Mononuclear cell (primary cell): ENCODE results near the gene DENND6B. TPM values are rescaled to one million over a fixed set of nuclear protein-coding genes. Genes with fewer than 3 reads are reported as not detected.
A peak's percentile ranks its signal among the peaks of the same experiment; 100 is the strongest.
"Not testable (repeated sequence)": the region's sequence is repeated elsewhere in the genome, so short reads cannot be mapped to it uniquely, and the experiment has no call there.

Source experiments
- H3K27me3 ChIP-seq: 2 replicates; pipeline ENCODE4 v1.6.0; 2011; ENCODE audit warnings: low read length, control low read depth; ENCODE audit not compliant: insufficient read depth
- H3K4me1 ChIP-seq: 2 replicates; pipeline ENCODE4 v1.5.1; 2011; ENCODE audit warnings: mild to moderate bottlenecking, low read length, control low read depth; ENCODE audit not compliant: insufficient read depth
- H3K4me3 ChIP-seq: 2 replicates; pipeline ENCODE4 v1.5.1; 2011; ENCODE audit warnings: mild to moderate bottlenecking, low read length, moderate library complexity
- H3K9me3 ChIP-seq: 2 replicates; pipeline ENCODE4 v1.5.1; 2011; ENCODE audit warnings: low read depth, mild to moderate bottlenecking, control low read depth, low read length
- total RNA-seq: library from RNA; depleted of rRNA; stranded (reverse); fragments of >200 nt; gene quantifications from one replicate; pipeline ENCODE4 v1.2.3, GENCODE V29; 2012

The DENND6B gene
- total RNA-seq, 1 donor, result 1.0 TPM

- H3K4me1 ChIP-seq, result peaks cover 33% of the 10 kb centered on the region
- no peaks in the 10 kb centered on the region for H3K9me3 ChIP-seq
- no peaks in the 10 kb centered on the region for H3K27me3 ChIP-seq
- H3K4me3 ChIP-seq, result peak overlapping the region; percentile 78
Measured at GRCh38 chr22:50343541-50343935, 16.7 kb upstream of the DENND6B start.

GRCh38 chr22:50342651-50343540 lies 16.1 kb upstream of the DENND6B start, which contains the start of gene PPP6R2:
PPP6R2 (plus strand) TSS chr22:50343327; CDS start chr22:50393909, 50,582 bp downstream.
- Histone ChIP-seq H3K27me3 (no peaks in the 10 kb centered on the region), H3K4me1 (peaks cover 29% of the 10 kb centered on the region), H3K9me3 (no peaks in the 10 kb centered on the region), H3K4me3 (peak within 1 kb of the TSS; percentile 78)

- Histone ChIP-seq H3K4me1 (peaks cover 24% of the 10 kb centered on the region), H3K27me3 (no peaks in the 10 kb centered on the region), H3K9me3 (no peaks in the 10 kb centered on the region), H3K4me3 (peak overlapping the region; percentile 78)
Measured at GRCh38 chr22:50341977-50342650, 15.3 kb upstream of the DENND6B start.

GRCh38 chr22:50339945-50340879 lies 13.4 kb upstream of the DENND6B start:
- no peaks in the 10 kb centered on the region for H3K9me3 ChIP-seq
- H3K27me3 ChIP-seq, result no peaks in the 10 kb centered on the region
- peaks cover 13% of the 10 kb centered on the region for H3K4me1 ChIP-seq
- no peak overlapping the region for H3K4me3 ChIP-seq

- Histone ChIP-seq H3K4me1 (peaks cover 13% of the 10 kb centered on the region), H3K27me3 (no peaks in the 10 kb centered on the region), H3K4me3 (no peak overlapping the region), H3K9me3 (no peaks in the 10 kb centered on the region)
Measured at GRCh38 chr22:50338860-50339462, 12.1 kb upstream of the DENND6B start.

- Histone ChIP-seq H3K27me3 (no peaks in the 10 kb centered on the region), H3K4me1 (peaks cover 13% of the 10 kb centered on the region), H3K4me3 (no peak overlapping the region), H3K9me3 (no peaks in the 10 kb centered on the region)
Measured at GRCh38 chr22:50338042-50338573, 11.3 kb upstream of the DENND6B start.

GRCh38 chr22:50337262-50338041 lies 10.6 kb upstream of the DENND6B start:
- Histone ChIP-seq H3K4me3 (no peak overlapping the region), H3K9me3 (no peaks in the 10 kb centered on the region), H3K4me1 (peaks cover 8% of the 10 kb centered on the region), H3K27me3 (no peaks in the 10 kb centered on the region)

GRCh38 chr22:50334433-50334832 lies 7.6 kb upstream of the DENND6B start:
- not testable (repeated sequence) for H3K4me3 ChIP-seq, H3K27me3 ChIP-seq, H3K4me1 ChIP-seq, H3K9me3 ChIP-seq

GRCh38 chr22:50329236-50329635 lies 2.4 kb upstream of the DENND6B start:
- peaks cover 14% of the 10 kb centered on the region for H3K4me1 ChIP-seq
- H3K9me3 ChIP-seq, result no peaks in the 10 kb centered on the region
- H3K27me3 ChIP-seq, result no peaks in the 10 kb centered on the region
- no peak overlapping the region for H3K4me3 ChIP-seq

GRCh38 chr22:50327711-50328019 lies 853 bp upstream of the DENND6B start:
- H3K9me3 ChIP-seq, result no peaks in the 10 kb centered on the region
- peaks cover 14% of the 10 kb centered on the region for H3K4me1 ChIP-seq
- H3K27me3 ChIP-seq, result no peaks in the 10 kb centered on the region
- peak overlapping the region; percentile 57 for H3K4me3 ChIP-seq

- H3K27me3 ChIP-seq, result no peaks in the 10 kb centered on the region
- peak overlapping the region; percentile 57 for H3K4me3 ChIP-seq
- no peaks in the 10 kb centered on the region for H3K9me3 ChIP-seq
- peaks cover 14% of the 10 kb centered on the region for H3K4me1 ChIP-seq
Measured at GRCh38 chr22:50326225-50326955, 422 bp downstream of the DENND6B start.

GRCh38 chr22:50325444-50326224 lies 1.2 kb downstream of the DENND6B start:
- H3K4me1 ChIP-seq, result peaks cover 14% of the 10 kb centered on the region
- no peaks in the 10 kb centered on the region for H3K9me3 ChIP-seq
- no peaks in the 10 kb centered on the region for H3K27me3 ChIP-seq
- no peak overlapping the region for H3K4me3 ChIP-seq

GRCh38 chr22:50323900-50324299 lies 2.9 kb downstream of the DENND6B start:
- Histone ChIP-seq H3K4me3 (no peak overlapping the region), H3K27me3 (no peaks in the 10 kb centered on the region), H3K9me3 (no peaks in the 10 kb centered on the region), H3K4me1 (peaks cover 14% of the 10 kb centered on the region)
